Measurements from ENCODE around the gene TSPAN18.

TSPAN18 gene

GRCh38 chr11:44916801-44917385, 190.1 kb downstream of the TSPAN18 start:
- no peak for DNase-seq (ENCODE audit: low read depth)

GRCh38 chr11:44917741-44918140, 191.0 kb downstream of the TSPAN18 start:
- no peak for DNase-seq (ENCODE audit: low read depth)

GRCh38 chr11:44920451-44920850, 193.7 kb downstream of the TSPAN18 start:
- no peak for DNase-seq (ENCODE audit: low read depth)

- DNase-seq (ENCODE audit: low read depth), result no peak
These were observed 196.4 kb downstream of the TSPAN18 start for GRCh38 chr11:44923115-44923514.

GRCh38 chr11:44923806-44924205, 197.0 kb downstream of the TSPAN18 start:
- no peak for DNase-seq (ENCODE audit: low read depth)

GRCh38 chr11:44926036-44926435, 199.3 kb downstream of the TSPAN18 start:
- DNase-seq (ENCODE audit: low read depth), result no peak

- DNase-seq (ENCODE audit: low read depth), result peak; percentile 37
These were observed 200.5 kb downstream of the TSPAN18 start for GRCh38 chr11:44927174-44927661.

GRCh38 chr11:44928144-44928543, 201.4 kb downstream of the TSPAN18 start:
- no peak for DNase-seq (ENCODE audit: low read depth)

- no peak for DNase-seq (ENCODE audit: low read depth)
These were observed 202.1 kb downstream of the TSPAN18 start for GRCh38 chr11:44928816-44929215.

GRCh38 chr11:44930588-44931302, 204.0 kb downstream of the TSPAN18 start:
- DNase-seq (ENCODE audit: low read depth), result no peak

- DNase-seq (ENCODE audit: low read depth), result no peak
These were observed 204.7 kb downstream of the TSPAN18 start for GRCh38 chr11:44931466-44931865.

- DNase-seq (ENCODE audit: low read depth), result no peak
These were observed 207.3 kb downstream of the TSPAN18 start for GRCh38 chr11:44934110-44934509.

GRCh38 chr11:44934735-44935250, 208.0 kb downstream of the TSPAN18 start:
- DNase-seq (ENCODE audit: low read depth), result no peak

GRCh38 chr11:44936525-44936924, 209.8 kb downstream of the TSPAN18 start:
- peak; percentile 78 for DNase-seq (ENCODE audit: low read depth)

- DNase-seq (ENCODE audit: low read depth), result no peak
These were observed 210.3 kb downstream of the TSPAN18 start for GRCh38 chr11:44936951-44937543.

GRCh38 chr11:44938066-44938691, 211.4 kb downstream of the TSPAN18 start:
- no peak for DNase-seq (ENCODE audit: low read depth)

- no peak for DNase-seq (ENCODE audit: low read depth)
These were observed 213.1 kb downstream of the TSPAN18 start for GRCh38 chr11:44939673-44940395.

- no peak for DNase-seq (ENCODE audit: low read depth)
These were observed 213.6 kb downstream of the TSPAN18 start for GRCh38 chr11:44940404-44940803.

- no peak for DNase-seq (ENCODE audit: low read depth)
These were observed 214.1 kb downstream of the TSPAN18 start for GRCh38 chr11:44940835-44941234.

- no peak for DNase-seq (ENCODE audit: low read depth)
These were observed 214.7 kb downstream of the TSPAN18 start for GRCh38 chr11:44941259-44942021.

Measured in stimulated activated CD8-positive, alpha-beta memory T cell treated with anti-CD3 and anti-CD28 coated beads, Interleukin-15, amount 100 ng/mL, for 24 hours (primary cell).